Measurements from ENCODE around the gene FAM47A. TPM values are rescaled to one million over a fixed set of nuclear protein-coding genes. Genes with fewer than 3 reads are reported as not detected.

The FAM47A gene
- not detected in 2 replicates for total RNA-seq

GRCh38 chrX:34132028-34132427 is at the start of gene FAM47A:
FAM47A (minus strand) TSS chrX:34132314; CDS start chrX:34132278, 36 bp downstream.
- POLR2A ChIA-PET = no interaction called here
- ATAC-seq (ENCODE audit: low read depth) (no peak), DNase-seq (no peak)
- H3K4me1 Mint-ChIP-seq = no peaks in the 10 kb centered on the region
- H3K27me3 Mint-ChIP-seq = no peaks in the 10 kb centered on the region
- H3K36me3 Mint-ChIP-seq (ENCODE audit: low read depth) = no peaks in the 10 kb centered on the region
- no peak for TF ChIP-seq CTCF (IDR thresholded peaks at IDR 0.05)
- CTCF ChIA-PET = no interaction called here
- peaks cover 3% of the 10 kb centered on the region for H3K9me3 Mint-ChIP-seq
- no peak within 1 kb of the TSS for H3K4me3 Mint-ChIP-seq
- no peak within 1 kb of the TSS for H3K27ac Mint-ChIP-seq
- intact Hi-C loops (cut with micrococcal nuclease) = no loop called here

GRCh38 chrX:34147345-34147744 is 15.2 kb upstream of the FAM47A start:
- ChIA-PET POLR2A (no interaction called here), CTCF (no interaction called here)
- Mint-ChIP-seq H3K4me3 (no peak overlapping the region), H3K36me3 (ENCODE audit: low read depth) (no peaks in the 10 kb centered on the region), H3K9me3 (no peaks in the 10 kb centered on the region), H3K27ac (no peak overlapping the region), H3K27me3 (no peaks in the 10 kb centered on the region), H3K4me1 (no peaks in the 10 kb centered on the region)
- ATAC-seq (ENCODE audit: low read depth) = no peak
- no peak for TF ChIP-seq CTCF (IDR thresholded peaks at IDR 0.05)
- DNase-seq = no peak
- intact Hi-C loops (cut with micrococcal nuclease) = no loop called here

- no peak for DNase-seq
- Mint-ChIP-seq H3K36me3 (ENCODE audit: low read depth) (no peaks in the 10 kb centered on the region), H3K27me3 (no peaks in the 10 kb centered on the region), H3K4me3 (no peak overlapping the region), H3K27ac (no peak overlapping the region), H3K4me1 (no peaks in the 10 kb centered on the region), H3K9me3 (no peaks in the 10 kb centered on the region)
- ChIA-PET POLR2A (no interaction called here), CTCF (no interaction called here)
- intact Hi-C loops (cut with micrococcal nuclease) = no loop called here
- TF ChIP-seq CTCF (IDR thresholded peaks at IDR 0.05) = no peak
- no peak for ATAC-seq (ENCODE audit: low read depth)
Measured at GRCh38 chrX:34146906-34147305, 14.8 kb upstream of the FAM47A start.

- CTCF ChIA-PET = no interaction called here
- no peaks in the 10 kb centered on the region for H3K36me3 Mint-ChIP-seq (ENCODE audit: low read depth)
- no peak overlapping the region for H3K27ac Mint-ChIP-seq
- no peak for TF ChIP-seq CTCF (IDR thresholded peaks at IDR 0.05)
- POLR2A ChIA-PET = no interaction called here
- DNase-seq (no peak), ATAC-seq (ENCODE audit: low read depth) (no peak)
- no peak overlapping the region for H3K4me3 Mint-ChIP-seq
- H3K9me3 Mint-ChIP-seq = no peaks in the 10 kb centered on the region
- H3K4me1 Mint-ChIP-seq = no peaks in the 10 kb centered on the region
- no peaks in the 10 kb centered on the region for H3K27me3 Mint-ChIP-seq
- intact Hi-C loops (cut with micrococcal nuclease) = no loop called here
Measured at GRCh38 chrX:34144246-34144645, 12.1 kb upstream of the FAM47A start.

- Mint-ChIP-seq H3K9me3 (no peaks in the 10 kb centered on the region), H3K4me1 (no peaks in the 10 kb centered on the region), H3K36me3 (ENCODE audit: low read depth) (no peaks in the 10 kb centered on the region), H3K27ac (no peak overlapping the region), H3K27me3 (no peaks in the 10 kb centered on the region), H3K4me3 (no peak overlapping the region)
- no peak for TF ChIP-seq CTCF (IDR thresholded peaks at IDR 0.05)
- intact Hi-C loops (cut with micrococcal nuclease) = no loop called here
- ATAC-seq (ENCODE audit: low read depth) (no peak), DNase-seq (no peak)
- ChIA-PET POLR2A (no interaction called here), CTCF (no interaction called here)
Measured at GRCh38 chrX:34140816-34141215, 8.7 kb upstream of the FAM47A start.

All from activated B cell treated with CpG ODN at 0.5 μM for 24 hours (primary cell).